Measurements from ENCODE around the gene PAFAH1B2.

- TF ChIP-seq TAF1 (IDR thresholded peaks at IDR 0.05; ENCODE audit: borderline replicate concordance, low read depth, low read length) (no peak), POLR2AphosphoS5 (IDR thresholded peaks at IDR 0.05; ENCODE audit: low read depth, low read length) (no peak)
These were observed 2.4 kb downstream of the PAFAH1B2 start for GRCh38 chr11:117146521-117146920.

Data from GM12892 (cell line).